Measurements from ENCODE around the gene MAPK8IP1.

The MAPK8IP1 gene

GRCh38 chr11:45945397-45945999 lies 60.0 kb downstream of the MAPK8IP1 start:
- Histone ChIP-seq H3K27ac (ENCODE audit: extremely low read depth, low read depth, low read length) (no peak overlapping the region), H3K4me3 (ENCODE audit: low read depth, low read length) (no peak overlapping the region), H3K4me1 (ENCODE audit: control insufficient read depth, insufficient read depth, low read length) (no peaks in the 10 kb centered on the region), H3K36me3 (ENCODE audit: control insufficient read depth in 2 of 2, insufficient read depth in 1 of 2, low read length in 2 of 2) (peaks cover 0 to 53% of the 10 kb centered on the region in 2 experiments; a peak in 1 of 3 replicates), H3K9me3 (ENCODE audit: control insufficient read depth, insufficient read depth, low read depth, low read length) (no peaks in the 10 kb centered on the region)
- no peak for TF ChIP-seq ZNF785 (tag by site-specific recombination; IDR thresholded peaks at IDR 0.05)
- peak; percentile 25; the same call in 1 of the 2 replicates for TF ChIP-seq SCRT2 (tag by site-specific recombination; IDR thresholded peaks at IDR 0.05)
- CTCF ChIA-PET, result interaction anchor here (2.8 kb wide), 1 partner anchor 19 kb away, joined by 13 read pairs; no protein-coding TSS in a partner anchor
- POLR2A ChIA-PET, result no interaction called here

GRCh38 chr11:45947885-45948284 lies 62.4 kb downstream of the MAPK8IP1 start:
- H3K36me3 ChIP-seq (ENCODE audit: control insufficient read depth in 2 of 2, insufficient read depth in 1 of 2, low read length in 2 of 2), result peaks cover 0 to 66% of the 10 kb centered on the region in 2 experiments; a peak in 1 of 3 replicates
- H3K9me3 ChIP-seq (ENCODE audit: control insufficient read depth, insufficient read depth, low read depth, low read length), result no peaks in the 10 kb centered on the region
- no peaks in the 10 kb centered on the region for H3K4me1 ChIP-seq (ENCODE audit: control insufficient read depth, insufficient read depth, low read length)
- no peak overlapping the region for H3K27ac ChIP-seq (ENCODE audit: extremely low read depth, low read depth, low read length)
- no peak overlapping the region for H3K4me3 ChIP-seq (ENCODE audit: low read depth, low read length)
- TF ChIP-seq ZNF837 (tag by site-specific recombination; IDR thresholded peaks at IDR 0.05) (no peak), KLF16 (tag by site-specific recombination; IDR thresholded peaks at IDR 0.05) (no peak), ZNF302 (tag by site-specific recombination; IDR thresholded peaks at IDR 0.05; ENCODE audit: low read depth) (no peak), ZNF76 (tag by site-specific recombination; IDR thresholded peaks at IDR 0.05; ENCODE audit: borderline replicate concordance, low read depth) (no peak), ZNF211 (tag by site-specific recombination; IDR thresholded peaks at IDR 0.05; ENCODE audit: low read depth) (no peak), SCRT1 (tag by site-specific recombination; IDR thresholded peaks at IDR 0.05; ENCODE audit: borderline replicate concordance) (no peak), ZNF530 (tag by site-specific recombination; IDR thresholded peaks at IDR 0.05; ENCODE audit: low read depth) (no peak), ZSCAN30 (tag by site-specific recombination; IDR thresholded peaks at IDR 0.05) (no peak), ZBTB7A (tag by site-specific recombination; IDR thresholded peaks at IDR 0.05; ENCODE audit: low read depth) (no peak), ZNF544 (tag by site-specific recombination; IDR thresholded peaks at IDR 0.05) (no peak), KLF8 (tag by site-specific recombination; IDR thresholded peaks at IDR 0.05) (no peak)
- CTCF ChIA-PET, result interaction anchor here (0.6 to 1.5 kb wide), 3 partner anchors 18 to 82 kb away, joined by 3 to 7 read pairs (median 5); no protein-coding TSS in a partner anchor
- POLR2A ChIA-PET, result no interaction called here

GRCh38 chr11:45948356-45948755 lies 62.9 kb downstream of the MAPK8IP1 start:
- POLR2A ChIA-PET, result no interaction called here
- CTCF ChIA-PET, result interaction anchor here (0.6 to 1.3 kb wide), 2 partner anchors 17 to 83 kb away, joined by 3 to 5 read pairs; no protein-coding TSS in a partner anchor
- Histone ChIP-seq H3K27ac (ENCODE audit: extremely low read depth, low read depth, low read length) (no peak overlapping the region), H3K4me3 (ENCODE audit: low read depth, low read length) (no peak overlapping the region), H3K4me1 (ENCODE audit: control insufficient read depth, insufficient read depth, low read length) (no peaks in the 10 kb centered on the region), H3K9me3 (ENCODE audit: control insufficient read depth, insufficient read depth, low read depth, low read length) (no peaks in the 10 kb centered on the region), H3K36me3 (ENCODE audit: control insufficient read depth in 2 of 2, insufficient read depth in 1 of 2, low read length in 2 of 2) (peaks cover 0 to 71% of the 10 kb centered on the region in 2 experiments; a peak in 1 of 3 replicates)
- TF ChIP-seq ZNF423 (tag by site-specific recombination; IDR thresholded peaks at IDR 0.05) (no peak), ZNF398 (tag by site-specific recombination; IDR thresholded peaks at IDR 0.05) (no peak), ZNF157 (tag by site-specific recombination; IDR thresholded peaks at IDR 0.05) (no peak), KLF9 (tag by site-specific recombination; IDR thresholded peaks at IDR 0.05; ENCODE audit: low read depth) (no peak), SCRT1 (tag by site-specific recombination; IDR thresholded peaks at IDR 0.05; ENCODE audit: borderline replicate concordance) (no peak), ZBTB49 (tag by site-specific recombination; IDR thresholded peaks at IDR 0.05; ENCODE audit: low read depth) (no peak), BCL11A (tag by site-specific recombination; IDR thresholded peaks at IDR 0.05; ENCODE audit: low read depth) (no peak), ZNF362 (tag by site-specific recombination; IDR thresholded peaks at IDR 0.05) (no peak), PRDM6 (tag by site-specific recombination; IDR thresholded peaks at IDR 0.05) (no peak), MYNN (tag by site-specific recombination; IDR thresholded peaks at IDR 0.05; ENCODE audit: borderline replicate concordance) (no peak), ZBTB48 (tag by site-specific recombination; IDR thresholded peaks at IDR 0.05) (no peak), KLF16 (tag by site-specific recombination; IDR thresholded peaks at IDR 0.05) (no peak), ZNF223 (tag by site-specific recombination; IDR thresholded peaks at IDR 0.05) (no peak), ZNF529 (tag by site-specific recombination; IDR thresholded peaks at IDR 0.05; ENCODE audit: insufficient replicate concordance) (no peak)

Measured in HEK293 (cell line).